ENCODE results near the gene CST3.

GRCh38 chr20:23651117-23651516 lies 13.4 kb upstream of the CST3 start:
- TF ChIP-seq POLR2A (IDR thresholded peaks at IDR 0.05) = no peak
- TF ChIP-seq POLR2AphosphoS5 (IDR thresholded peaks at IDR 0.05) = no peak
- TF ChIP-seq, protein P1, sequence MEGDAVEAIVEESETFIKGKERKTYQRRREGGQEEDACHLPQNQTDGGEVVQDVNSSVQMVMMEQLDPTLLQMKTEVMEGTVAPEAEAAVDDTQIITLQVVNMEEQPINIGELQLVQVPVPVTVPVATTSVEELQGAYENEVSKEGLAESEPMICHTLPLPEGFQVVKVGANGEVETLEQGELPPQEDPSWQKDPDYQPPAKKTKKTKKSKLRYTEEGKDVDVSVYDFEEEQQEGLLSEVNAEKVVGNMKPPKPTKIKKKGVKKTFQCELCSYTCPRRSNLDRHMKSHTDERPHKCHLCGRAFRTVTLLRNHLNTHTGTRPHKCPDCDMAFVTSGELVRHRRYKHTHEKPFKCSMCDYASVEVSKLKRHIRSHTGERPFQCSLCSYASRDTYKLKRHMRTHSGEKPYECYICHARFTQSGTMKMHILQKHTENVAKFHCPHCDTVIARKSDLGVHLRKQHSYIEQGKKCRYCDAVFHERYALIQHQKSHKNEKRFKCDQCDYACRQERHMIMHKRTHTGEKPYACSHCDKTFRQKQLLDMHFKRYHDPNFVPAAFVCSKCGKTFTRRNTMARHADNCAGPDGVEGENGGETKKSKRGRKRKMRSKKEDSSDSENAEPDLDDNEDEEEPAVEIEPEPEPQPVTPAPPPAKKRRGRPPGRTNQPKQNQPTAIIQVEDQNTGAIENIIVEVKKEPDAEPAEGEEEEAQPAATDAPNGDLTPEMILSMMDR (IDR thresholded peaks at IDR 0.05) = no peak
- no peak for TF ChIP-seq EP300 (IDR thresholded peaks at IDR 0.05)
